ENCODE measurements around the gene NCK1.

DNA sequence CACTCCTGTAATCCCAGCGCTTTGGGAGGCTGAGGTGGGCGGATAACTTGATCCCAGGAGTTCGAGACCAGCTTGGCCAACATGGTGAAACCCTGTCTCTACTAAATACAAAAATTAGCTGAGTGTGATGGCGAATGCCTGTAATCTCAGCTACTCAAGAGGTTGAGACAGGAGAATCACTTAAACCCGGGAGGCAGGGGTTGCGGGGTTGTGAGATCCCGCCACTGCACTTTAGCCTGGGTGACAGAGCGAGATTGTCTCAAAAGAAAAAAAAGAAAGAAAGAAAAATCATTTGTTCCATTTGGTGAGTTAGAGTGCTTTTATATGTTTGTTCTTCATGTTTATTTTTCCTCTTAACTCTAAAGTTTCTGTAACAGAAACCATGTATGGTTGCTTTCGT lies 7.3 kb downstream of the NCK1 start:
- no peak for TF ChIP-seq ZC3H10 (CRISPR knock-in tag; IDR thresholded peaks at IDR 0.05)
- no peak for TF ChIP-seq ZFP30 (CRISPR knock-in tag; IDR thresholded peaks at IDR 0.05)
- TF ChIP-seq, protein P1, sequence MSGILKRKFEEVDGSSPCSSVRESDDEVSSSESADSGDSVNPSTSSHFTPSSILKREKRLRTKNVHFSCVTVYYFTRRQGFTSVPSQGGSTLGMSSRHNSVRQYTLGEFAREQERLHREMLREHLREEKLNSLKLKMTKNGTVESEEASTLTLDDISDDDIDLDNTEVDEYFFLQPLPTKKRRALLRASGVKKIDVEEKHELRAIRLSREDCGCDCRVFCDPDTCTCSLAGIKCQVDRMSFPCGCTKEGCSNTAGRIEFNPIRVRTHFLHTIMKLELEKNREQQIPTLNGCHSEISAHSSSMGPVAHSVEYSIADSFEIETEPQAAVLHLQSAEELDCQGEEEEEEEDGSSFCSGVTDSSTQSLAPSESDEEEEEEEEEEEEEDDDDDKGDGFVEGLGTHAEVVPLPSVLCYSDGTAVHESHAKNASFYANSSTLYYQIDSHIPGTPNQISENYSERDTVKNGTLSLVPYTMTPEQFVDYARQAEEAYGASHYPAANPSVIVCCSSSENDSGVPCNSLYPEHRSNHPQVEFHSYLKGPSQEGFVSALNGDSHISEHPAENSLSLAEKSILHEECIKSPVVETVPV (CRISPR knock-in tag; IDR thresholded peaks at IDR 0.05): no peak
- TF ChIP-seq, protein P2, sequence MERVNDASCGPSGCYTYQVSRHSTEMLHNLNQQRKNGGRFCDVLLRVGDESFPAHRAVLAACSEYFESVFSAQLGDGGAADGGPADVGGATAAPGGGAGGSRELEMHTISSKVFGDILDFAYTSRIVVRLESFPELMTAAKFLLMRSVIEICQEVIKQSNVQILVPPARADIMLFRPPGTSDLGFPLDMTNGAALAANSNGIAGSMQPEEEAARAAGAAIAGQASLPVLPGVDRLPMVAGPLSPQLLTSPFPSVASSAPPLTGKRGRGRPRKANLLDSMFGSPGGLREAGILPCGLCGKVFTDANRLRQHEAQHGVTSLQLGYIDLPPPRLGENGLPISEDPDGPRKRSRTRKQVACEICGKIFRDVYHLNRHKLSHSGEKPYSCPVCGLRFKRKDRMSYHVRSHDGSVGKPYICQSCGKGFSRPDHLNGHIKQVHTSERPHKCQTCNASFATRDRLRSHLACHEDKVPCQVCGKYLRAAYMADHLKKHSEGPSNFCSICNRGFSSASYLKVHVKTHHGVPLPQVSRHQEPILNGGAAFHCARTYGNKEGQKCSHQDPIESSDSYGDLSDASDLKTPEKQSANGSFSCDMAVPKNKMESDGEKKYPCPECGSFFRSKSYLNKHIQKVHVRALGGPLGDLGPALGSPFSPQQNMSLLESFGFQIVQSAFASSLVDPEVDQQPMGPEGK (CRISPR knock-in tag; IDR thresholded peaks at IDR 0.05; ENCODE audit: borderline replicate concordance): no peak
- TF ChIP-seq ZNF8 (CRISPR knock-in tag; IDR thresholded peaks at IDR 0.05): no peak
- no peak for TF ChIP-seq ZNF70 (CRISPR knock-in tag; IDR thresholded peaks at IDR 0.05)
- no peak for TF ChIP-seq SNAI2 (CRISPR knock-in tag; IDR thresholded peaks at IDR 0.05)
- no peak for TF ChIP-seq RARB (CRISPR knock-in tag; IDR thresholded peaks at IDR 0.05)
- TF ChIP-seq ZFP3 (CRISPR knock-in tag; IDR thresholded peaks at IDR 0.05): no peak
- TF ChIP-seq, protein P3, sequence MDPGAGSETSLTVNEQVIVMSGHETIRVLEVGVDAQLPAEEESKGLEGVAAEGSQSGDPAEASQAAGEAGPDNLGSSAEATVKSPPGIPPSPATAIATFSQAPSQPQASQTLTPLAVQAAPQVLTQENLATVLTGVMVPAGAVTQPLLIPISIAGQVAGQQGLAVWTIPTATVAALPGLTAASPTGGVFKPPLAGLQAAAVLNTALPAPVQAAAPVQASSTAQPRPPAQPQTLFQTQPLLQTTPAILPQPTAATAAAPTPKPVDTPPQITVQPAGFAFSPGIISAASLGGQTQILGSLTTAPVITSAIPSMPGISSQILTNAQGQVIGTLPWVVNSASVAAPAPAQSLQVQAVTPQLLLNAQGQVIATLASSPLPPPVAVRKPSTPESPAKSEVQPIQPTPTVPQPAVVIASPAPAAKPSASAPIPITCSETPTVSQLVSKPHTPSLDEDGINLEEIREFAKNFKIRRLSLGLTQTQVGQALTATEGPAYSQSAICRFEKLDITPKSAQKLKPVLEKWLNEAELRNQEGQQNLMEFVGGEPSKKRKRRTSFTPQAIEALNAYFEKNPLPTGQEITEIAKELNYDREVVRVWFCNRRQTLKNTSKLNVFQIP (CRISPR knock-in tag; IDR thresholded peaks at IDR 0.05; ENCODE audit: borderline replicate concordance, low read depth): no peak
